HEK293T (cell line): ENCODE results near the gene CRISP1.

Source experiments
- FOXK2 ChIP-seq: fragments of 450-650 bp; IDR thresholded peaks from 2 replicates; pipeline ENCODE4 v1.6.1; 2016; ENCODE audit warnings: mild to moderate bottlenecking
- SUZ12 ChIP-seq: fragments of 450-650 bp; IDR thresholded peaks from 2 replicates; pipeline ENCODE4 v1.6.1; 2016; ENCODE audit warnings: mild to moderate bottlenecking

- no peak for TF ChIP-seq FOXK2
- TF ChIP-seq SUZ12, result no peak
Observed at GRCh38 chr6:49888742-49889431, 22.6 kb upstream of the CRISP1 start.
